ENCODE data around the gene NBR1.
A peak's percentile ranks its signal among the peaks of the same experiment; 100 is the strongest.

NBR1 gene

GRCh38 chr17:43210576-43210975 is 39.6 kb downstream of the NBR1 start:
- no peaks in the 10 kb centered on the region for H3K27me3 ChIP-seq (ENCODE audit: control insufficient read depth, insufficient read depth, low read length)
- H3K4me3 ChIP-seq (ENCODE audit: low read length): no peak overlapping the region
- H3K9me3 ChIP-seq (ENCODE audit: control insufficient read depth, low read length): no peaks in the 10 kb centered on the region
- H3K4me1 ChIP-seq (ENCODE audit: control insufficient read depth, insufficient read depth, low read length): peaks cover 23% of the 10 kb centered on the region
- no peak overlapping the region for H3K9ac ChIP-seq (ENCODE audit: low read length)
- peaks cover 10% of the 10 kb centered on the region for H3K36me3 ChIP-seq (ENCODE audit: control insufficient read depth, insufficient read depth, low read length)

DNA sequence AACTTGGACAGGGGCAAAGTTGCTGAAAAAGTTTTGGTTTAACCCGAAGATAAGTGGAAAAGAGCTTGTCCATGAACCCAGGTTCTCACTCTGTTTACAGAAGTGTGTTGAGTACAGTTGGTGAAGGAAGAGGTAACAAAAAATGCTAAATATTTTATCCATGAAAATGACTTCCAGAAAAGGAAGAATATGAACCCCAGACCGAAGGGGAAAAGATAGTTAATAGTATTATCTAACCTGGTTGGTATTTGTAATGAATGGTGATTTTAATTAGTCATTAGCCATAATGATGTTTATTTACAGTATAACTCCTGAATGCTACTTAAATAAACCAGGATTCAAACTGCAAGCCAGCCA is 40.1 kb downstream of the NBR1 start:
- Histone ChIP-seq H3K9me3 (ENCODE audit: control insufficient read depth, low read length) (no peaks in the 10 kb centered on the region), H3K27me3 (ENCODE audit: control insufficient read depth, insufficient read depth, low read length) (no peaks in the 10 kb centered on the region), H3K9ac (ENCODE audit: low read length) (peak overlapping the region; percentile 67), H3K36me3 (ENCODE audit: control insufficient read depth, insufficient read depth, low read length) (peaks cover 16% of the 10 kb centered on the region), H3K4me3 (ENCODE audit: low read length) (no peak overlapping the region), H3K4me1 (ENCODE audit: control insufficient read depth, insufficient read depth, low read length) (peaks cover 23% of the 10 kb centered on the region)

GRCh38 chr17:43211480-43212402 is 40.7 kb downstream of the NBR1 start, which contains the start of gene TMEM106A:
Gene TMEM106A (plus strand): TSS chr17:43211875. CDS start chr17:43213042, 1,167 bp downstream.
- Histone ChIP-seq H3K9me3 (ENCODE audit: control insufficient read depth, low read length) (no peaks in the 10 kb centered on the region), H3K4me3 (ENCODE audit: low read length) (peak within 1 kb of the TSS; percentile 51), H3K27me3 (ENCODE audit: control insufficient read depth, insufficient read depth, low read length) (no peaks in the 10 kb centered on the region), H3K36me3 (ENCODE audit: control insufficient read depth, insufficient read depth, low read length) (peaks cover 20% of the 10 kb centered on the region), H3K4me1 (ENCODE audit: control insufficient read depth, insufficient read depth, low read length) (peaks cover 23% of the 10 kb centered on the region), H3K9ac (ENCODE audit: low read length) (peak within 1 kb of the TSS; percentile 84)

GRCh38 chr17:43212641-43213490 is 41.9 kb downstream of the NBR1 start:
- H3K4me1 ChIP-seq (ENCODE audit: control insufficient read depth, insufficient read depth, low read length): peaks cover 23% of the 10 kb centered on the region
- peak overlapping the region; percentile 51 for H3K4me3 ChIP-seq (ENCODE audit: low read length)
- H3K27me3 ChIP-seq (ENCODE audit: control insufficient read depth, insufficient read depth, low read length): no peaks in the 10 kb centered on the region
- H3K9ac ChIP-seq (ENCODE audit: low read length): peak overlapping the region; percentile 84
- no peaks in the 10 kb centered on the region for H3K9me3 ChIP-seq (ENCODE audit: control insufficient read depth, low read length)
- H3K36me3 ChIP-seq (ENCODE audit: control insufficient read depth, insufficient read depth, low read length): peaks cover 16% of the 10 kb centered on the region

DNA sequence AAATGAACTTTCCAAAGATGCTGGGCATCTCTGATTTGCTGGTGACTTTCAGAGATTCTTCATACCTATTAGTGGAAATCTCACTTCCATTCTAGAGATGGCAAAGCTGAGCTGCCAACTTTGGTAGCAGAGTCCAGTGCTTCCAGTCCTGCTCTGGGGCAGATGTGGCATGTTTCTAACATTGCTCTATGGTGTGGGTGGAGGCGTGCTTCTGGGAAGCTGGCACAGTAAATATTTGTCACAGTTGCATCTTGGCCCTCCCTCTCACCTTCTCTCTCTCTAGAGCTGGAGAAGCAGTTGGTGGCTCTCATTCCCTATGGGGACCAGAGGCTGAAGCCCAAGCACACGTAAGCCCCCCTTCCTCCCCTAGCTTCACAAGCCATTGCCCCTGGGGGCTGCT is 42.5 kb downstream of the NBR1 start:
- peaks cover 23% of the 10 kb centered on the region for H3K4me1 ChIP-seq (ENCODE audit: control insufficient read depth, insufficient read depth, low read length)
- H3K9me3 ChIP-seq (ENCODE audit: control insufficient read depth, low read length): no peaks in the 10 kb centered on the region
- H3K36me3 ChIP-seq (ENCODE audit: control insufficient read depth, insufficient read depth, low read length): peaks cover 12% of the 10 kb centered on the region
- H3K4me3 ChIP-seq (ENCODE audit: low read length): no peak overlapping the region
- peak overlapping the region; percentile 84 for H3K9ac ChIP-seq (ENCODE audit: low read length)
- H3K27me3 ChIP-seq (ENCODE audit: control insufficient read depth, insufficient read depth, low read length): no peaks in the 10 kb centered on the region

- Histone ChIP-seq H3K36me3 (ENCODE audit: control insufficient read depth, insufficient read depth, low read length) (peaks cover 12% of the 10 kb centered on the region), H3K4me3 (ENCODE audit: low read length) (no peak overlapping the region), H3K9ac (ENCODE audit: low read length) (no peak overlapping the region), H3K27me3 (ENCODE audit: control insufficient read depth, insufficient read depth, low read length) (no peaks in the 10 kb centered on the region), H3K9me3 (ENCODE audit: control insufficient read depth, low read length) (no peaks in the 10 kb centered on the region), H3K4me1 (ENCODE audit: control insufficient read depth, insufficient read depth, low read length) (peaks cover 23% of the 10 kb centered on the region)
Measured at GRCh38 chr17:43215341-43215740, 44.3 kb downstream of the NBR1 start.

DNA sequence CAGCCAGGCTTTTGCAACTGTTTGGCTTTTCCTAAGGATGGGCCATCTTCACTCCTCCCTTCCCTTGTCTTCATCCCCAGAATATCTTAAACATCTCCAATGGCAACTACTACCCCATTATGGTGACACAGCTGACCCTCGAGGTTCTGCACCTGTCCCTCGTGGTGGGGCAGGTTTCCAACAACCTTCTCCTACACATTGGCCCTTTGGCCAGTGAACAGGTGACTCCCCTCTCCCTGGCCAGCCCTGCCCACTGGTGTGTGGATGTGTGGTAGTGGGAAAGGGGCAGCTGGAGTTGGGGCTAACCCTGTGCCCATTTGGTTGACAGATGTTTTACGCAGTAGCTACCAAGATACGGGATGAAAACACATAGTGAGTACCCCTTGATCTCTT is 45.4 kb downstream of the NBR1 start:
- Histone ChIP-seq H3K27me3 (ENCODE audit: control insufficient read depth, insufficient read depth, low read length) (no peaks in the 10 kb centered on the region), H3K9ac (ENCODE audit: low read length) (no peak overlapping the region), H3K36me3 (ENCODE audit: control insufficient read depth, insufficient read depth, low read length) (peaks cover 12% of the 10 kb centered on the region), H3K4me1 (ENCODE audit: control insufficient read depth, insufficient read depth, low read length) (peaks cover 23% of the 10 kb centered on the region), H3K4me3 (ENCODE audit: low read length) (no peak overlapping the region), H3K9me3 (ENCODE audit: control insufficient read depth, low read length) (no peaks in the 10 kb centered on the region)

GRCh38 chr17:43216762-43217613 is 46.0 kb downstream of the NBR1 start:
- H3K27me3 ChIP-seq (ENCODE audit: control insufficient read depth, insufficient read depth, low read length): no peaks in the 10 kb centered on the region
- H3K9me3 ChIP-seq (ENCODE audit: control insufficient read depth, low read length): no peaks in the 10 kb centered on the region
- H3K4me1 ChIP-seq (ENCODE audit: control insufficient read depth, insufficient read depth, low read length): peaks cover 21% of the 10 kb centered on the region
- no peak overlapping the region for H3K9ac ChIP-seq (ENCODE audit: low read length)
- H3K4me3 ChIP-seq (ENCODE audit: low read length): no peak overlapping the region
- H3K36me3 ChIP-seq (ENCODE audit: control insufficient read depth, insufficient read depth, low read length): peaks cover 12% of the 10 kb centered on the region

GRCh38 chr17:43217614-43218087 is 46.6 kb downstream of the NBR1 start:
- Histone ChIP-seq H3K4me1 (ENCODE audit: control insufficient read depth, insufficient read depth, low read length) (peaks cover 14% of the 10 kb centered on the region), H3K36me3 (ENCODE audit: control insufficient read depth, insufficient read depth, low read length) (peaks cover 12% of the 10 kb centered on the region), H3K27me3 (ENCODE audit: control insufficient read depth, insufficient read depth, low read length) (no peaks in the 10 kb centered on the region), H3K9me3 (ENCODE audit: control insufficient read depth, low read length) (no peaks in the 10 kb centered on the region), H3K9ac (ENCODE audit: low read length) (no peak overlapping the region), H3K4me3 (ENCODE audit: low read length) (no peak overlapping the region)

DNA sequence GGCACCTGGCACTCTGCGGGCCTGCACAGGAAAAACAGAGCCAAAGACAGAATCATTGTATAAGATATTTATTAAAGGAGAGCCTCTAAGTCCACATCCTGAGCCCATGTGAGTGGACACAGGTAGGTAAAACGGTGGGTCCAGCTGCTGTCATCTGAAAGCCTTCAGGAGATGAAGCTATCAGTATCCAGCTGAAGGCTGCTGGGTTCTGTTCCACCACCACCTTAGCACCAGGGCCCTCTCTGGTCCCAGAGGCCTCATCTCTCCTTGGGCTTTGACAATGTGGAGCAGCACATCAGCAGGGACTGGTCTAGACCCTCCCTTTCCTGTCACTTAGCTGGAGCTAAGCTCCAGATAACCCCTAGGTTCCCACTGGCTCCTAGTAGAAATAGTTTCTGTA is 48.0 kb downstream of the NBR1 start:
- Histone ChIP-seq H3K9ac (ENCODE audit: low read length) (no peak overlapping the region), H3K9me3 (ENCODE audit: control insufficient read depth, low read length) (no peaks in the 10 kb centered on the region), H3K27me3 (ENCODE audit: control insufficient read depth, insufficient read depth, low read length) (no peaks in the 10 kb centered on the region), H3K4me1 (ENCODE audit: control insufficient read depth, insufficient read depth, low read length) (peaks cover under 1% of the 10 kb centered on the region), H3K36me3 (ENCODE audit: control insufficient read depth, insufficient read depth, low read length) (peaks cover 12% of the 10 kb centered on the region), H3K4me3 (ENCODE audit: low read length) (no peak overlapping the region)

DNA sequence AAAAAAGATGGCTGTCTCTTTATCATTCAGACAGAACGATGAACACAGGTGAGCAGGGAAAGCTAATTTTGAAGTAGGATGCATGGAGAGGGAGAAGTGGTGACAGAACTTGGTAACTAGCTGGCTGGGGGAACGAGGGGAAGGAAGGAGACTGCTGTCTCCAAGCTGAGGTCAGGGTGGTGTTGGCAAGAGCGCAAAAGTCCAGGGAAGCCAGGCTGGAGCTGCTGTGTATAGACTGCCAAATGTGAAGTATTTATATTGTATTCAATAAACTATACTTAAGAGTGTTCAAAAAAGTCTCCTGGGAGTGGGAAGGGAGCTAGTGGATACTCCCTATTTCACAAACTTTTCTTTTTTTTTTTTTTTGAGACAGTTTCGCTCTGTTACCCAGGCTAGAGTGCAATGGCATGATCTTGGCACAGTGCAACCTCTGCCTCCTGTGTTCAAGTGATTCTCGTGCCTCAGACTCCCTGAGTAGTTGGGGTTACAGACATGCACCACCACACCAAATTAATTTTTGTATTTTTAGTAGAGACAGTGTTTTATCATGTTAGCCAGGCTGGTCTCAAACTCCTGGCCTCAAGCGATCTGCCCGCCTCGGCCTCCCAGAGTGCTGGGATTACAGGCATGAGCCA is 48.8 kb downstream of the NBR1 start:
- H3K9me3 ChIP-seq (ENCODE audit: control insufficient read depth, low read length): no peaks in the 10 kb centered on the region
- H3K27me3 ChIP-seq (ENCODE audit: control insufficient read depth, insufficient read depth, low read length): no peaks in the 10 kb centered on the region
- H3K4me1 ChIP-seq (ENCODE audit: control insufficient read depth, insufficient read depth, low read length): no peaks in the 10 kb centered on the region
- no peak overlapping the region for H3K4me3 ChIP-seq (ENCODE audit: low read length)
- H3K9ac ChIP-seq (ENCODE audit: low read length): no peak overlapping the region
- H3K36me3 ChIP-seq (ENCODE audit: control insufficient read depth, insufficient read depth, low read length): peaks cover 16% of the 10 kb centered on the region
